GM21390 (cell line): ENCODE measurements around the gene MACROD2.

Experiments used
- ATAC-seq: cut with Tn5 transposase; IDR thresholded peaks from one replicate; pipeline ENCODE4 v1.9.1; 2021; ENCODE audit not compliant: unreplicated experiment

MACROD2 gene

GRCh38 chr20:14698125-14698524 lies 702.8 kb downstream of the MACROD2 start:
- ATAC-seq, result no peak

- no peak for ATAC-seq
Observed at GRCh38 chr20:14698605-14699373, 703.5 kb downstream of the MACROD2 start.

GRCh38 chr20:14700639-14700960 lies 705.3 kb downstream of the MACROD2 start:
- ATAC-seq, result peak; percentile 36

GRCh38 chr20:14701326-14701725 lies 706.0 kb downstream of the MACROD2 start:
- ATAC-seq, result no peak

- ATAC-seq, result no peak
Observed at GRCh38 chr20:14706555-14706954, 711.2 kb downstream of the MACROD2 start.

GRCh38 chr20:14707026-14707680 lies 711.8 kb downstream of the MACROD2 start:
- ATAC-seq, result no peak

- ATAC-seq, result no peak
Observed at GRCh38 chr20:14707865-14708596, 712.7 kb downstream of the MACROD2 start.

- ATAC-seq, result no peak
Observed at GRCh38 chr20:14709439-14709838, 714.1 kb downstream of the MACROD2 start.

GRCh38 chr20:14710951-14711350 lies 715.6 kb downstream of the MACROD2 start:
- no peak for ATAC-seq

GRCh38 chr20:14711652-14712051 lies 716.3 kb downstream of the MACROD2 start:
- no peak for ATAC-seq

- no peak for ATAC-seq
Observed at GRCh38 chr20:14712302-14712739, 717.0 kb downstream of the MACROD2 start.

- no peak for ATAC-seq
Observed at GRCh38 chr20:14715400-14715799, 720.1 kb downstream of the MACROD2 start.

GRCh38 chr20:14716351-14716801 lies 721.1 kb downstream of the MACROD2 start:
- no peak for ATAC-seq

- peak; percentile 82 for ATAC-seq
Observed at GRCh38 chr20:14717134-14717999, 722.1 kb downstream of the MACROD2 start.

- no peak for ATAC-seq
Observed at GRCh38 chr20:14720251-14720650, 724.9 kb downstream of the MACROD2 start.

GRCh38 chr20:14721926-14722452 lies 726.7 kb downstream of the MACROD2 start:
- ATAC-seq, result no peak

- ATAC-seq, result no peak
Observed at GRCh38 chr20:14723614-14724013, 728.3 kb downstream of the MACROD2 start.

- no peak for ATAC-seq
Observed at GRCh38 chr20:14724036-14724435, 728.7 kb downstream of the MACROD2 start.

GRCh38 chr20:14724468-14724867 lies 729.2 kb downstream of the MACROD2 start:
- no peak for ATAC-seq

GRCh38 chr20:14726591-14726990 lies 731.3 kb downstream of the MACROD2 start:
- ATAC-seq, result no peak
